Epithelial cell of alveolus of lung (primary cell): ENCODE measurements around the gene NSUN3. TPM values are rescaled to one million over a fixed set of nuclear protein-coding genes. Genes with fewer than 3 reads are reported as not detected.

Experiments
- total RNA-seq: library from RNA; depleted of rRNA; stranded (reverse); fragments of >200 nt; gene quantifications from 2 replicates; pipeline ENCODE4 v1.2.1, GENCODE V29; 2015

The NSUN3 gene
- 6.3 and 9.5 TPM in 2 replicates for total RNA-seq

GRCh38 chr3:94062513-94063404 lies at the start of gene NSUN3, which contains the start of gene DHFR2:
NSUN3 (plus strand) TSS chr3:94063061; CDS start chr3:94063127, 66 bp downstream.
DHFR2 (minus strand) TSS chr3:94062916; CDS start chr3:94061511, 1,405 bp downstream.

GRCh38 chr3:94028093-94028837 lies 34.6 kb upstream of the NSUN3 start, which contains the start of gene STX19:
STX19 (minus strand) TSS chr3:94028597; CDS start chr3:94015269, 13,328 bp downstream.

Other genes with a start within 250 kb of the NSUN3 start
- 12.5 and 31.2 TPM in 2 replicates for gene PROS1, start 89.2 kb upstream of the NSUN3 start, total RNA-seq
- 10.0 and 10.1 TPM in 2 replicates for gene ARL13B, start 82.9 kb upstream of the NSUN3 start, total RNA-seq
- gene STX19, start 34.5 kb upstream of the NSUN3 start, total RNA-seq, result not detected in 2 replicates
- 2.3 and 9.5 TPM in 2 replicates for gene DHFR2, start 145 bp upstream of the NSUN3 start, total RNA-seq